ENCODE measurements around the gene ESYT2.
"Not testable (repeated sequence)": the region's sequence is repeated elsewhere in the genome, so short reads cannot be mapped to it uniquely, and the experiment has no call there.

ESYT2 gene

GRCh38 chr7:158829342-158830210, at the start of gene ESYT2:
TSS of gene ESYT2 (minus strand) at chr7:158829509. CDS start at chr7:158829418, 91 bp downstream.
- DNase-seq: peak; percentile 86

GRCh38 chr7:158878151-158879079, 49.1 kb upstream of the ESYT2 start:
- not testable (repeated sequence) for DNase-seq

GRCh38 chr7:158876984-158877383, 47.7 kb upstream of the ESYT2 start:
- DNase-seq: no peak

GRCh38 chr7:158869876-158870275, 40.6 kb upstream of the ESYT2 start:
- DNase-seq: no peak

GRCh38 chr7:158868764-158869410, 39.6 kb upstream of the ESYT2 start:
- no peak for DNase-seq

- no peak for DNase-seq
These were observed 38.1 kb upstream of the ESYT2 start for GRCh38 chr7:158867214-158867984.

GRCh38 chr7:158865977-158866376, 36.7 kb upstream of the ESYT2 start:
- DNase-seq: no peak

- DNase-seq: no peak
These were observed 36.2 kb upstream of the ESYT2 start for GRCh38 chr7:158865462-158865922.

GRCh38 chr7:158864833-158865232, 35.5 kb upstream of the ESYT2 start:
- DNase-seq: no peak

GRCh38 chr7:158864507-158864820, 35.2 kb upstream of the ESYT2 start:
- no peak for DNase-seq

- no peak for DNase-seq
These were observed 34.5 kb upstream of the ESYT2 start for GRCh38 chr7:158863611-158864506.

GRCh38 chr7:158862985-158863610, 33.8 kb upstream of the ESYT2 start:
- DNase-seq: not testable (repeated sequence)

GRCh38 chr7:158861936-158862704, 32.8 kb upstream of the ESYT2 start:
- no peak for DNase-seq

- DNase-seq: no peak
These were observed 31.9 kb upstream of the ESYT2 start for GRCh38 chr7:158861004-158861787.

GRCh38 chr7:158860394-158860793, 31.1 kb upstream of the ESYT2 start:
- DNase-seq: no peak

GRCh38 chr7:158858592-158859503, 29.5 kb upstream of the ESYT2 start:
- DNase-seq: no peak

GRCh38 chr7:158856883-158857668, 27.8 kb upstream of the ESYT2 start:
- no peak for DNase-seq

All from NCI-H1105 treated with DMSO at 0.1 percent for 48 hours (cell line).